ENCODE data around the gene RTBDN. TPM values are rescaled to one million over a fixed set of nuclear protein-coding genes. Genes with fewer than 3 reads are reported as not detected.

Gene RTBDN
- total and polyA plus RNA-seq, 2 experiments from 2014 or later, result not detected

- Histone ChIP-seq H4K20me1 (ENCODE audit: insufficient read depth) (no peaks in the 10 kb centered on the region), H3K27ac (no peak overlapping the region), H3K9me3 (ENCODE audit: low read depth) (no peaks in the 10 kb centered on the region), H3K36me3 (ENCODE audit: low read depth) (no peaks in the 10 kb centered on the region), H3K4me2 (ENCODE audit: unreplicated experiment) (no peak overlapping the region), H3K9ac (no peak overlapping the region), H3K79me2 (ENCODE audit: insufficient read depth) (no peaks in the 10 kb centered on the region), H3K9me2 (ENCODE audit: insufficient read depth) (no peaks in the 10 kb centered on the region), H2AFZ (no peak overlapping the region), H3K4me1 (ENCODE audit: insufficient read depth) (no peaks in the 10 kb centered on the region), H3K27me3 (replicated peaks; ENCODE audit: insufficient read depth) (no peaks in the 10 kb centered on the region), H3K4me3 (no peak overlapping the region), H3F3A (ENCODE audit: insufficient read depth) (no peaks in the 10 kb centered on the region)
- TF ChIP-seq EZH2 (IDR thresholded peaks at IDR 0.05; ENCODE audit: insufficient read depth, poor library complexity, severe bottlenecking), result no peak
- no peak for DNase-seq
- in situ Hi-C loops (cut with MboI), result no loop called here
- 38 to 47% methylated on average over 3 of the region's 3 CpGs for WGBS, 2 experiments (ENCODE audit: low coverage in 1 of 2, low lambda C conversion rate in 2 of 2, missing lambda C conversion rate in 2 of 2)
Measured at GRCh38 chr19:12871681-12872080, 37.3 kb upstream of the RTBDN start.

- in situ Hi-C loops (cut with MboI), result no loop called here
- no peaks in the 10 kb centered on the region for H4K20me1 ChIP-seq (ENCODE audit: insufficient read depth)
Measured at GRCh38 chr19:12868540-12869112, 34.2 kb upstream of the RTBDN start.

GRCh38 chr19:12867120-12868099 is 33.0 kb upstream of the RTBDN start:
- TF ChIP-seq EZH2phosphoT487 (IDR thresholded peaks at IDR 0.05; ENCODE audit: insufficient read depth, low read depth), result no peak
- no peak for TF ChIP-seq EZH2 (IDR thresholded peaks at IDR 0.05; ENCODE audit: insufficient read depth, poor library complexity, severe bottlenecking)

More at GRCh38 chr19:12868540-12869112, 34.2 kb upstream of the RTBDN start:
- peak; percentile 25 for DNase-seq
- H3K4me1 ChIP-seq (ENCODE audit: insufficient read depth), result no peaks in the 10 kb centered on the region
- H3K9ac ChIP-seq, result no peak overlapping the region
- no peak overlapping the region for H3K4me2 ChIP-seq (ENCODE audit: unreplicated experiment)
- no peaks in the 10 kb centered on the region for H3F3A ChIP-seq (ENCODE audit: insufficient read depth)
- no peak for TF ChIP-seq EZH2phosphoT487 (IDR thresholded peaks at IDR 0.05; ENCODE audit: insufficient read depth, low read depth)
- TF ChIP-seq EZH2 (IDR thresholded peaks at IDR 0.05; ENCODE audit: insufficient read depth, poor library complexity, severe bottlenecking), result no peak
- no peaks in the 10 kb centered on the region for H3K9me2 ChIP-seq (ENCODE audit: insufficient read depth)
- no peak overlapping the region for H3K4me3 ChIP-seq
- H3K36me3 ChIP-seq (ENCODE audit: low read depth), result no peaks in the 10 kb centered on the region
- no peak overlapping the region for H2AFZ ChIP-seq
- no peaks in the 10 kb centered on the region for H3K9me3 ChIP-seq (ENCODE audit: low read depth)
- no peak overlapping the region for H3K27ac ChIP-seq
- WGBS, 2 experiments (ENCODE audit: low coverage in 1 of 2, low lambda C conversion rate in 2 of 2, missing lambda C conversion rate in 2 of 2), result 89% methylated on average over 10 of the region's 10 CpGs
- no peaks in the 10 kb centered on the region for H3K27me3 ChIP-seq (replicated peaks; ENCODE audit: insufficient read depth)
- no peaks in the 10 kb centered on the region for H3K79me2 ChIP-seq (ENCODE audit: insufficient read depth)

GRCh38 chr19:12866416-12867119 is 32.2 kb upstream of the RTBDN start:
- Histone ChIP-seq H2AFZ (no peak overlapping the region), H3K9me2 (ENCODE audit: insufficient read depth) (no peaks in the 10 kb centered on the region), H3K27me3 (replicated peaks; ENCODE audit: insufficient read depth) (no peaks in the 10 kb centered on the region), H4K20me1 (ENCODE audit: insufficient read depth) (no peaks in the 10 kb centered on the region), H3K36me3 (ENCODE audit: low read depth) (no peaks in the 10 kb centered on the region), H3F3A (ENCODE audit: insufficient read depth) (no peaks in the 10 kb centered on the region), H3K27ac (no peak overlapping the region), H3K79me2 (ENCODE audit: insufficient read depth) (no peaks in the 10 kb centered on the region), H3K4me3 (no peak overlapping the region), H3K4me1 (ENCODE audit: insufficient read depth) (no peaks in the 10 kb centered on the region), H3K9me3 (ENCODE audit: low read depth) (no peaks in the 10 kb centered on the region), H3K4me2 (ENCODE audit: unreplicated experiment) (no peak overlapping the region), H3K9ac (no peak overlapping the region)
- no peak for DNase-seq
- WGBS, 2 experiments (ENCODE audit: low coverage in 1 of 2, low lambda C conversion rate in 2 of 2, missing lambda C conversion rate in 2 of 2), result 81 to 82% methylated on average over 28 to 29 of the region's 29 CpGs
- TF ChIP-seq EZH2phosphoT487 (IDR thresholded peaks at IDR 0.05; ENCODE audit: insufficient read depth, low read depth) (no peak), EZH2 (IDR thresholded peaks at IDR 0.05; ENCODE audit: insufficient read depth, poor library complexity, severe bottlenecking) (no peak)
- in situ Hi-C loops (cut with MboI), result no loop called here

More at GRCh38 chr19:12867120-12868099, 33.0 kb upstream of the RTBDN start:
- no peaks in the 10 kb centered on the region for H3K4me1 ChIP-seq (ENCODE audit: insufficient read depth)
- 0 out of 2 replicates have a peak overlapping the region, but pooled peaks have one; percentile 51 for H3K9ac ChIP-seq
- 8 to 9% methylated on average over 37 to 50 of the region's 51 CpGs for WGBS, 2 experiments (ENCODE audit: low coverage in 1 of 2, low lambda C conversion rate in 2 of 2, missing lambda C conversion rate in 2 of 2)
- peak overlapping the region; percentile 98 for H2AFZ ChIP-seq
- no peaks in the 10 kb centered on the region for H3K27me3 ChIP-seq (replicated peaks; ENCODE audit: insufficient read depth)
- H3K27ac ChIP-seq, result no peak overlapping the region
- in situ Hi-C loops (cut with MboI), result no loop called here
- H4K20me1 ChIP-seq (ENCODE audit: insufficient read depth), result no peaks in the 10 kb centered on the region
- H3K79me2 ChIP-seq (ENCODE audit: insufficient read depth), result no peaks in the 10 kb centered on the region
- peak overlapping the region; percentile 75 for H3K4me3 ChIP-seq
- peak; percentile 81 for DNase-seq
- no peaks in the 10 kb centered on the region for H3F3A ChIP-seq (ENCODE audit: insufficient read depth)
- H3K4me2 ChIP-seq (ENCODE audit: unreplicated experiment), result peak overlapping the region; percentile 97
- no peaks in the 10 kb centered on the region for H3K9me3 ChIP-seq (ENCODE audit: low read depth)
- no peaks in the 10 kb centered on the region for H3K9me2 ChIP-seq (ENCODE audit: insufficient read depth)
- no peaks in the 10 kb centered on the region for H3K36me3 ChIP-seq (ENCODE audit: low read depth)
